Thyroid gland (tissue), 4 donors: ENCODE data around the gene VAMP5.

Source experiments
- CTCF ChIP-seq, 6 experiments: fragments of 200-600 bp in 3 of 6; fragments of 450-650 bp in 3 of 6; sonication (generic) in 3 of 6; IDR thresholded peaks; one replicate each; pipeline ENCODE4 v1.5.1; 2016 to 2019; ENCODE audit warnings: antibody characterized with exemption in 6 of 6, mild to moderate bottlenecking in 2 of 6, inconsistent platforms in 1 of 6, moderate library complexity in 1 of 6
- POLR2A ChIP-seq, 2 donors: fragments of 450-650 bp; IDR thresholded peaks; one replicate each; pipeline ENCODE4 v1.6.1; 2017; ENCODE audit warnings: antibody characterized with exemption in 2 of 2, mild to moderate bottlenecking in 2 of 2, moderate library complexity in 1 of 2

GRCh38 chr2:85606116-85606455, 21.9 kb downstream of the VAMP5 start:
- TF ChIP-seq POLR2A (IDR thresholded peaks at IDR 0.05) (no peak), CTCF (IDR thresholded peaks at IDR 0.05) (no peak)
